Measurements from ENCODE around the gene CYP27C1.
"Not testable (repeated sequence)": the region's sequence is repeated elsewhere in the genome, so short reads cannot be mapped to it uniquely, and the experiment has no call there.

DNA sequence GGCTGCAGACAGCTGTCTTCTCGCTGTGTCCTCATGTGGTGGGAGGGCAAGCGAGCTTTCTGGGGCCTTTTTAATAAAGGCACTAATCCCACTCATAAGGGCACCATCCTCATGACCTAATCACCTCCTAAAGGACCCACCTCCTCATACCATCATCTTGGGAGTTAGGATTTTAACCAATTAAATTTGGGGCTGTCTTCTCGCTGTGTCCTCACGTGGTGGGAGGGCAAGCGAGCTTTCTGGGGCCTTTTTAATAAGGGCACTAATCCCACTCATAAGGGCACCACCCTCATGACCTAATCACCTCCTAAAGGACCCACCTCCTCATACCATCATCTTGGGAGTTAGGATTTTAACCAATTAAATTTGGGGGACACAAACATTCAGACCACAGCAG lies 7.2 kb upstream of the CYP27C1 start:
- TF ChIP-seq CTCF (IDR thresholded peaks at IDR 0.05); RAD21 (conservative IDR thresholded peaks at IDR 0.05 in 1 of 2, IDR thresholded peaks at IDR 0.05 in 1 of 2); POLR2A (IDR thresholded peaks at IDR 0.05; ENCODE audit: low read length): not testable (repeated sequence)
- TF ChIP-seq, protein P1, sequence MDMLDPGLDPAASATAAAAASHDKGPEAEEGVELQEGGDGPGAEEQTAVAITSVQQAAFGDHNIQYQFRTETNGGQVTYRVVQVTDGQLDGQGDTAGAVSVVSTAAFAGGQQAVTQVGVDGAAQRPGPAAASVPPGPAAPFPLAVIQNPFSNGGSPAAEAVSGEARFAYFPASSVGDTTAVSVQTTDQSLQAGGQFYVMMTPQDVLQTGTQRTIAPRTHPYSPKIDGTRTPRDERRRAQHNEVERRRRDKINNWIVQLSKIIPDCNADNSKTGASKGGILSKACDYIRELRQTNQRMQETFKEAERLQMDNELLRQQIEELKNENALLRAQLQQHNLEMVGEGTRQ (IDR thresholded peaks at IDR 0.05) = not testable (repeated sequence)
- TF ChIP-seq, protein P2, sequence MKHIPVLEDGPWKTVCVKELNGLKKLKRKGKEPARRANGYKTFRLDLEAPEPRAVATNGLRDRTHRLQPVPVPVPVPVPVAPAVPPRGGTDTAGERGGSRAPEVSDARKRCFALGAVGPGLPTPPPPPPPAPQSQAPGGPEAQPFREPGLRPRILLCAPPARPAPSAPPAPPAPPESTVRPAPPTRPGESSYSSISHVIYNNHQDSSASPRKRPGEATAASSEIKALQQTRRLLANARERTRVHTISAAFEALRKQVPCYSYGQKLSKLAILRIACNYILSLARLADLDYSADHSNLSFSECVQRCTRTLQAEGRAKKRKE (CRISPR knock-in tag; IDR thresholded peaks at IDR 0.05; ENCODE audit: low read depth) = not testable (repeated sequence)
